K562 (cell line): ENCODE measurements around the gene TTC4. TPM values are rescaled to one million over a fixed set of nuclear protein-coding genes. Genes with fewer than 3 reads are reported as not detected.

Experiments
- ATAC-seq: fragments of 200-7000 bp; cut with Tn5 transposase; 3 replicates; pipeline ENCODE4 v1.9.1; 2020; ENCODE audit warnings: moderate library complexity
- BruUV-seq: library from RNA; stranded (reverse); fragments of 400-500 nt; replicated peaks from 2 replicates; lab custom pipeline; 2021; lab: Mats Ljungman, UMichigan
- CTCF ChIA-PET: fragments of 300-600 bp; formaldehyde crosslinking; extraction: SDS; loops from one replicate; lab custom pipeline; 2021; ENCODE audit warnings: low intra/inter-chr PET ratio; lab: Yijun Ruan, JAX
- POLR2A ChIA-PET: fragments of 300-600, 350-650 bp; sonication (Branson Sonifier 250); formaldehyde crosslinking; extraction: SDS; loops from one replicate; lab custom pipeline; 2021; ENCODE audit warnings: antibody characterized with exemption, inconsistent platforms; lab: Yijun Ruan, JAX
- DNase-seq, 4 experiments: peaks; one replicate each; pipeline versions ENCODE4 v3.0.0 to v3.0.0-alpha.2; 2011 to 2018; ENCODE audit warnings: low spot score in 3 of 4, mixed read lengths in 3 of 4; ENCODE audit errors: extremely low read depth in 1 of 4
- FAIRE-seq: peaks from 2 replicates; lab custom pipeline; 2011; peaks lifted over from hg19 to GRCh38; lab: Jason Lieb, UNC
- H2AFZ ChIP-seq: 2 replicates; pipeline ENCODE4 v1.6.0; 2011; ENCODE audit warnings: low read depth, low read length, control low read depth, inconsistent platforms
- H3K27ac ChIP-seq: fragments of 200-600 bp; 3 replicates; pipeline ENCODE4 v1.8.0; 2011; ENCODE audit warnings: low read depth, mild to moderate bottlenecking, control low read depth, inconsistent platforms, low read length, moderate library complexity, mixed read lengths; ENCODE audit errors: extremely low read depth
- H3K27me3 ChIP-seq, 2 experiments: fragments of 300-600 bp in 1 of 2; 2 replicates in 1 of 2; 3 replicates in 1 of 2; pipeline versions ENCODE4 v1.6.0 to v1.8.0; 2011; ENCODE audit warnings: inconsistent platforms in 2 of 2, low read length in 2 of 2, mild to moderate bottlenecking in 1 of 2, mixed read lengths in 1 of 2, moderate library complexity in 1 of 2; ENCODE audit not compliant: control insufficient read depth in 2 of 2, insufficient read depth in 2 of 2
- H3K36me3 ChIP-seq: fragments of 300-600 bp; 3 replicates; pipeline ENCODE4 v1.8.0; 2011; ENCODE audit warnings: mild to moderate bottlenecking, low read length, inconsistent platforms; ENCODE audit not compliant: control insufficient read depth, insufficient read depth
- H3K4me1 ChIP-seq, 2 experiments: fragments of 200-600 bp in 1 of 2; replicated peaks in 1 of 2; 2 replicates in 1 of 2; 3 replicates in 1 of 2; pipeline versions ENCODE4 v1.5.1 to v1.8.0; 2011; ENCODE audit warnings: inconsistent platforms in 2 of 2, low read length in 2 of 2, mild to moderate bottlenecking in 1 of 2, mixed read lengths in 1 of 2, moderate library complexity in 1 of 2; ENCODE audit not compliant: control insufficient read depth in 2 of 2, insufficient read depth in 2 of 2
- H3K4me2 ChIP-seq: 2 replicates; pipeline ENCODE4 v1.6.1; 2011; ENCODE audit warnings: low read length, control low read depth, inconsistent platforms, mixed read lengths; ENCODE audit not compliant: insufficient read depth
- H3K4me3 ChIP-seq: fragments of 200-600 bp; sonication (generic), shearing (Covaris generic); 2 replicates; pipeline ENCODE4 v1.5.1; 2016; ENCODE audit warnings: control low read depth, inconsistent platforms
- H3K79me2 ChIP-seq: fragments of 200-600 bp; 3 replicates; pipeline ENCODE4 v1.8.0; 2011; ENCODE audit warnings: low read length, inconsistent platforms; ENCODE audit not compliant: control insufficient read depth, insufficient read depth
- H3K9ac ChIP-seq, 2 experiments: 2 replicates each; pipeline versions ENCODE4 v1.6.0 to v1.6.1; 2011; ENCODE audit warnings: low read depth in 2 of 2, low read length in 2 of 2, control low read depth in 1 of 2, inconsistent platforms in 1 of 2, mild to moderate bottlenecking in 1 of 2, mixed read lengths in 1 of 2; ENCODE audit not compliant: insufficient read depth in 1 of 2
- H3K9me1 ChIP-seq: one replicate; pipeline ENCODE4 v1.6.0; 2011; ENCODE audit warnings: inconsistent platforms, mild to moderate bottlenecking, low read length, moderate library complexity; ENCODE audit not compliant: control insufficient read depth, insufficient read depth
- H3K9me3 ChIP-seq: replicated peaks from 2 replicates; pipeline ENCODE4 v1.5.1; 2011; ENCODE audit warnings: low read depth, low read length, inconsistent platforms; ENCODE audit not compliant: control insufficient read depth, insufficient read depth
- H4K20me1 ChIP-seq: replicated peaks from 2 replicates; pipeline ENCODE4 v1.6.1; 2011; ENCODE audit warnings: low read length, inconsistent platforms, mixed read lengths; ENCODE audit not compliant: control insufficient read depth, insufficient read depth
- CEBPB ChIP-seq: fragments of 450-650 bp; IDR thresholded peaks from 2 replicates; pipeline ENCODE4 v1.6.1; 2016; ENCODE audit warnings: missing genetic modification characterization, missing compliant biosample characterization
- EP300 ChIP-seq: IDR thresholded peaks from 2 replicates; pipeline ENCODE4 v1.6.1; 2012; ENCODE audit warnings: low read length, improper control_type of control experiment
- ESRRB ChIP-seq: fragments of 250-450 bp; sonication (Bioruptor Pico); IDR thresholded peaks from 2 replicates; pipeline ENCODE4 v1.5.0; 2020; ENCODE audit warnings: mild to moderate bottlenecking, moderate library complexity, borderline replicate concordance
- EZH2 ChIP-seq: IDR thresholded peaks from 2 replicates; pipeline ENCODE4 v1.6.1; 2012; ENCODE audit warnings: low read depth, mild to moderate bottlenecking, inconsistent platforms, low read length, borderline replicate concordance
- FOS ChIP-seq: IDR thresholded peaks from 3 replicates; pipeline ENCODE4 v1.6.1; 2011; ENCODE audit not compliant: insufficient read length; ENCODE audit errors: extremely low read depth
- GABPB1 ChIP-seq: sonication (generic); formaldehyde crosslinking; IDR thresholded peaks from 2 replicates; pipeline ENCODE4 v1.8.0; 2022; ENCODE audit warnings: mild to moderate bottlenecking, missing genetic modification reagents
- GABPB2 ChIP-seq: fragments of 250-450 bp; sonication (Bioruptor Pico); conservative IDR thresholded peaks from 2 replicates; pipeline ENCODE4 v1.5.1; 2021; ENCODE audit warnings: mild to moderate bottlenecking
- HIVEP1 ChIP-seq: fragments of 250-450 bp; sonication (Bioruptor Pico); IDR thresholded peaks from 2 replicates; pipeline ENCODE4 v1.4.0; 2020; ENCODE audit warnings: mild to moderate bottlenecking
- NCOA6 ChIP-seq: fragments of 450-650 bp; IDR thresholded peaks from 2 replicates; pipeline ENCODE4 v1.6.1; 2017; ENCODE audit warnings: mild to moderate bottlenecking
- PHF21A ChIP-seq: fragments of 450-650 bp; IDR thresholded peaks from 2 replicates; pipeline ENCODE4 v1.6.1; 2017; ENCODE audit warnings: low read depth, borderline replicate concordance
- POLR2A ChIP-seq: fragments of 450-650 bp; conservative IDR thresholded peaks from 2 replicates; pipeline ENCODE4 v1.6.1; 2016
- POLR2AphosphoS5 ChIP-seq: IDR thresholded peaks from 2 replicates; pipeline ENCODE4 v1.6.1; 2011; ENCODE audit warnings: mild to moderate bottlenecking, low read depth, low read length, moderate library complexity; ENCODE audit not compliant: control insufficient read depth, insufficient read depth
- RBM14 ChIP-seq: fragments of 200-400 bp; formaldehyde crosslinking; IDR thresholded peaks from 2 replicates; pipeline ENCODE4 v1.6.1; 2018; ENCODE audit warnings: low read depth, mild to moderate bottlenecking, low read length, moderate library complexity, borderline replicate concordance; ENCODE audit not compliant: insufficient read depth
- SOX6 ChIP-seq: fragments of 450-650 bp; IDR thresholded peaks from 2 replicates; pipeline ENCODE4 v1.6.1; 2014; ENCODE audit warnings: mild to moderate bottlenecking
- SREBF2 ChIP-seq: sonication (generic); formaldehyde crosslinking; IDR thresholded peaks from 2 replicates; pipeline ENCODE4 v1.4.0; 2020; ENCODE audit warnings: mild to moderate bottlenecking, missing genetic modification reagents
- ZFX ChIP-seq: sonication (generic); formaldehyde crosslinking; IDR thresholded peaks from 2 replicates; pipeline ENCODE4 v1.8.0; 2022; ENCODE audit warnings: mild to moderate bottlenecking, missing genetic modification reagents, moderate library complexity
- ZNF41 ChIP-seq: fragments of 250-450 bp; sonication (Bioruptor Pico); conservative IDR thresholded peaks from 2 replicates; pipeline ENCODE4 v1.4.0; 2020; ENCODE audit warnings: mild to moderate bottlenecking
- ZNF766 ChIP-seq: fragments of 200-800 bp; sonication (Bioruptor generic); conservative IDR thresholded peaks from 2 replicates; pipeline ENCODE4 v1.6.1; 2016; ENCODE audit warnings: missing genetic modification characterization, missing compliant biosample characterization
- WGBS: fragments of 100-300 bp; shearing (Covaris generic); methylation state at CpG from one replicate; pipeline ENCODE4 v1.1.6; 2016; ENCODE audit warnings: low coverage, mixed read lengths; ENCODE audit not compliant: insufficient coverage; ENCODE audit errors: missing lambda C conversion rate; 5-methylcytosine and 5-hydroxymethylcytosine counted together
- in situ Hi-C: fragments of 300-500 bp; cut with MboI; formaldehyde crosslinking; loops from 4 replicates; pipeline ENCODE4 v1.15.0; 2018; ENCODE audit warnings: inconsistent platforms, mixed read lengths
- intact Hi-C: fragments of 100-400 bp; cut with micrococcal nuclease; formaldehyde crosslinking; loops from 2 replicates; pipeline ENCODE4 v1.14.2; 2022
- polyA plus RNA-seq, 8 experiments: library from polyadenylated mRNA; depleted of rRNA in 4 of 8; stranded (reverse) in 5 of 8; unstranded in 3 of 8; fragments of >200 nt; fragmentation: Nextera tagmentation in 2 of 8; fragmentation: Illumina TruSeq in 1 of 8; extraction: Ambion mirVana in 2 of 8; extraction: Trizol in 1 of 8; gene quantifications; 2 replicates each; pipeline versions ENCODE4 v1.2.1 to v1.2.3, GENCODE V29; 2011 to 2014; ENCODE audit warnings: inconsistent platforms in 1 of 8, missing spikeins in 1 of 8
- total RNA-seq, 7 experiments: library from RNA; depleted of rRNA in 6 of 7; stranded (reverse); fragments of >200 nt in 6 of 7; fragmentation: Illumina TruSeq in 2 of 7; extraction: Trizol in 2 of 7; gene quantifications; 2 replicates each; pipeline versions ENCODE4 v1.2.1 to v1.2.3, GENCODE V29; 2011 to 2021; ENCODE audit warnings: low replicate concordance in 1 of 7

Gene TTC4
- total and polyA plus RNA-seq, 9 of the 15 experiments (the other 6 are each of a cell fraction or from before 2014, with no cell fraction given): 36.3 to 111 (median 54.1) TPM

DNA sequence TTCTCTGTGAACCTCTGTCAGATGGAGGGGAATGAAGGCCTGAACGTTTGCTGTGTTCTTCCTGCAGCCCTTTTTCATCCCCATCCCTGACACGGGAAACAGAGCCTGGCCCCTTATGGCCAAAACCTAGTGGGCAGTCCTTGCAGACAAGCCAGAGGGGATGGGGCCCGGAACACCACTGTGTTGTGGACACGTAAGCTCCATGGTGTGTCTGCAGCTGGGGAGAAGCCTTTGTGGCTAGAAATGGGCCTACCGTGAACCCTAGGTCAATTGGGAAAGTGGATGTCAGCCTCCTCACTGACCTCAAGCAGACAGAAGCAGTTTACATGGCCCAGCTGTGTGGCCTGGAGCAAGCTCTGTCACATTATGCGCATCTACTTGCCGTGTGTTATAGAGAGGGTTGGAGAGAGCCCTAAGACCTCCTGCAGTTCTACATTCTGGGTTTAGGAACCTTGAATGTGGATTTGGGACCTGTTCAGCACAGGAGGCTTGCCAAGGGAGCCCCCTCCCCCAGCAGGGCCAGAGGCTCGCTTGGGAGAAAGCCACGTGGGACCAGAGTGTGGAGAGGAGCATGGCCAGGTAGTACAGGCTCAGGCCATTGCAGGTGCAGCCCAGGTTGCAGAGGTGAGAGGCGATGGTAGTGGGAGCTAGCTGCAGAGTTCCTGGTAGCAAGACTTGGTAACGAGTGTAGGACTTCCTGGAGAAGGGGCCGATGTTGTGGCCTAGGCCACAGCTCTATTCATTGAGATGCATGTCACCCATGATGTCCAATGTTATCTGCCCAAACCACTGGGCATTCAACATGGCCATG is 28.0 kb downstream of the TTC4 start:
- POLR2A ChIA-PET: interaction anchor here (0.7 to 2.6 kb wide), 6 partner anchors 8 to 39 kb away, joined by 3 to 10 read pairs (median 4); partner anchors contain the start of gene PARS2
- no peak for FAIRE-seq

More for the DNA sequence above, 28.0 kb downstream of the TTC4 start:
- Histone ChIP-seq H3K79me2 (no peaks in the 10 kb centered on the region), H3K4me3 (no peak overlapping the region), H3K9ac (no peak overlapping the region; a peak in 1 of 4 replicates), H3K27ac (no peak overlapping the region), H4K20me1 (peaks cover 7% of the 10 kb centered on the region; the same call in 1 of the 2 replicates), H3K4me2 (no peak overlapping the region), H3K4me1 (no peaks in the 10 kb centered on the region), H3K36me3 (peaks cover 47% of the 10 kb centered on the region), H3K9me1 (no peaks in the 10 kb centered on the region), H3K9me3 (no peaks in the 10 kb centered on the region), H2AFZ (no peak overlapping the region), H3K27me3 (peaks cover 0 to 15% of the 10 kb centered on the region in 2 experiments; a peak in 2 of 5 replicates)
- intact Hi-C loops: no loop called here
- BruUV-seq: no TSS peak
- DNase-seq: no peak
- CTCF ChIA-PET: interaction anchor here (0.6 kb wide), 1 partner anchor 883 kb away, joined by 3 read pairs; no protein-coding TSS in a partner anchor
- TF ChIP-seq CEBPB (tag) (no peak), FOS (no peak), SOX6 (no peak), ZNF41 (CRISPR knock-in tag) (no peak), SREBF2 (no peak), HIVEP1 (no peak), POLR2A (peak; percentile 37; the same call in 1 of the 2 replicates), RBM14 (no peak), POLR2AphosphoS5 (no peak), NCOA6 (no peak), ESRRB (CRISPR knock-in tag) (no peak), EP300 (no peak), GABPB2 (CRISPR knock-in tag) (0 out of 2 replicates have a peak, but pooled peaks have one; percentile 34), ZNF766 (no peak), GABPB1 (CRISPR knock-in tag) (0 out of 2 replicates have a peak, but pooled peaks have one; percentile 31), EZH2 (no peak), ZFX (CRISPR knock-in tag) (no peak), PHF21A (no peak)
- peak; percentile 10 for ATAC-seq
- WGBS: 60% methylated on average over 12 of the region's 12 CpGs
- in situ Hi-C loops: no loop called here
